Natural killer cell (primary cell): ENCODE results near the gene DLGAP5. TPM values are rescaled to one million over a fixed set of nuclear protein-coding genes. Genes with fewer than 3 reads are reported as not detected.

Experiments
- ATAC-seq, 3 donors: fragments of 150-1000 bp in 2 of 3; fragments of 200-7000 bp in 1 of 3; cut with Tn5 transposase; 1 replicate in 1 of 3; 2 replicates in 2 of 3; pipeline ENCODE4 v1.10.0; 2021; ENCODE audit warnings: mild to moderate bottlenecking in 2 of 3, moderate library complexity in 2 of 3
- DNase-seq, 2 donors: peaks; one replicate each; pipeline versions ENCODE4 v3.0.0 to v3.0.0-alpha.2; 2013 to 2021; ENCODE audit warnings: mixed read lengths in 1 of 2
- H3K27ac ChIP-seq: one replicate; pipeline ENCODE4 v1.5.1; 2013; ENCODE audit warnings: mild to moderate bottlenecking, low read length
- H3K27me3 ChIP-seq: one replicate; pipeline ENCODE4 v1.6.1; 2013; ENCODE audit warnings: low read length; ENCODE audit not compliant: control insufficient read depth, insufficient read depth
- H3K36me3 ChIP-seq: one replicate; pipeline ENCODE4 v1.6.1; 2013; ENCODE audit warnings: low read length; ENCODE audit not compliant: control insufficient read depth, insufficient read depth
- H3K4me1 ChIP-seq: one replicate; pipeline ENCODE4 v1.6.1; 2013; ENCODE audit warnings: low read length; ENCODE audit not compliant: control insufficient read depth, insufficient read depth
- H3K4me3 ChIP-seq: one replicate; pipeline ENCODE4 v1.5.1; 2013; ENCODE audit warnings: low read length
- H3K9me3 ChIP-seq: one replicate; pipeline ENCODE4 v1.6.1; 2013; ENCODE audit warnings: low read length; ENCODE audit not compliant: control insufficient read depth, insufficient read depth
- H3K27ac Mint-ChIP-seq, 2 donors: one replicate each; pipeline ENCODE4 v1.8.0; 2022; ENCODE audit warnings: mild to moderate bottlenecking in 2 of 2, mixed read lengths in 2 of 2, moderate library complexity in 1 of 2
- H3K27me3 Mint-ChIP-seq, 2 donors: one replicate each; pipeline ENCODE4 v1.8.0; 2022; ENCODE audit warnings: low read depth in 2 of 2, mixed read lengths in 2 of 2
- H3K36me3 Mint-ChIP-seq: one replicate; pipeline ENCODE4 v1.8.0; 2022; ENCODE audit warnings: mixed read lengths
- H3K4me1 Mint-ChIP-seq, 2 donors: one replicate each; pipeline ENCODE4 v1.8.0; 2022; ENCODE audit warnings: mixed read lengths in 2 of 2
- H3K4me3 Mint-ChIP-seq: one replicate; pipeline ENCODE4 v1.8.0; 2022; ENCODE audit warnings: mild to moderate bottlenecking, moderate library complexity, mixed read lengths
- H3K9me3 Mint-ChIP-seq, 2 donors: one replicate each; pipeline ENCODE4 v1.8.0; 2022; ENCODE audit warnings: mixed read lengths in 2 of 2
- WGBS: methylation state at CpG from one replicate; pipeline ENCODE4 v1.1.7; 2013; ENCODE audit warnings: missing lambda C conversion rate; ENCODE audit not compliant: insufficient coverage; 5-methylcytosine and 5-hydroxymethylcytosine counted together
- intact Hi-C: fragments of 100-400 bp; cut with micrococcal nuclease; formaldehyde crosslinking; loops from one replicate; pipeline ENCODE4 v1.14.2; 2022
- total RNA-seq, 4 donors: library from RNA; stranded (reverse); fragments of 120-200 nt in 1 of 4; gene quantifications; one replicate each; pipeline versions ENCODE4 v1.2.3 to v1.2.4, GENCODE V29; 2013 to 2022
- TF ChIP-seq, protein P1 (sequence below): fragments of 200-600 bp; IDR thresholded peaks from one replicate; pipeline ENCODE4 v1.8.0; 2022; ENCODE audit warnings: antibody characterized with exemption

Gene DLGAP5
- total RNA-seq, 3 donors from 2014 or later (not counting 1 experiment from before 2014, with no cell fraction given): 0.15 to 1.9 (median 0.54) TPM

GRCh38 chr14:55201219-55202101 lies 10.1 kb upstream of the DLGAP5 start:
- no peaks in the 10 kb centered on the region for H3K4me1 ChIP-seq
- no peak overlapping the region for H3K4me3 Mint-ChIP-seq
- DNase-seq (no peak), ATAC-seq (no peak)
- 97% methylated on average over 15 of the region's 17 CpGs for whole genome bisulfite sequencing
- intact Hi-C loops: no loop called here
- no peak overlapping the region for H3K4me3 ChIP-seq
- no peaks in the 10 kb centered on the region for H3K4me1 Mint-ChIP-seq
- no peaks in the 10 kb centered on the region for H3K9me3 ChIP-seq
- TF ChIP-seq, protein P1, sequence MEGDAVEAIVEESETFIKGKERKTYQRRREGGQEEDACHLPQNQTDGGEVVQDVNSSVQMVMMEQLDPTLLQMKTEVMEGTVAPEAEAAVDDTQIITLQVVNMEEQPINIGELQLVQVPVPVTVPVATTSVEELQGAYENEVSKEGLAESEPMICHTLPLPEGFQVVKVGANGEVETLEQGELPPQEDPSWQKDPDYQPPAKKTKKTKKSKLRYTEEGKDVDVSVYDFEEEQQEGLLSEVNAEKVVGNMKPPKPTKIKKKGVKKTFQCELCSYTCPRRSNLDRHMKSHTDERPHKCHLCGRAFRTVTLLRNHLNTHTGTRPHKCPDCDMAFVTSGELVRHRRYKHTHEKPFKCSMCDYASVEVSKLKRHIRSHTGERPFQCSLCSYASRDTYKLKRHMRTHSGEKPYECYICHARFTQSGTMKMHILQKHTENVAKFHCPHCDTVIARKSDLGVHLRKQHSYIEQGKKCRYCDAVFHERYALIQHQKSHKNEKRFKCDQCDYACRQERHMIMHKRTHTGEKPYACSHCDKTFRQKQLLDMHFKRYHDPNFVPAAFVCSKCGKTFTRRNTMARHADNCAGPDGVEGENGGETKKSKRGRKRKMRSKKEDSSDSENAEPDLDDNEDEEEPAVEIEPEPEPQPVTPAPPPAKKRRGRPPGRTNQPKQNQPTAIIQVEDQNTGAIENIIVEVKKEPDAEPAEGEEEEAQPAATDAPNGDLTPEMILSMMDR: no peak
- peaks cover 0 to 8% of the 10 kb centered on the region in 2 donors for H3K27me3 Mint-ChIP-seq
- H3K27ac Mint-ChIP-seq: no peak overlapping the region
- no peaks in the 10 kb centered on the region for H3K36me3 Mint-ChIP-seq
- no peaks in the 10 kb centered on the region for H3K9me3 Mint-ChIP-seq
- H3K36me3 ChIP-seq: no peaks in the 10 kb centered on the region
- H3K27ac ChIP-seq: no peak overlapping the region
- no peaks in the 10 kb centered on the region for H3K27me3 ChIP-seq

GRCh38 chr14:55200651-55201050 lies 9.3 kb upstream of the DLGAP5 start:
- TF ChIP-seq, protein P1: no peak
- H3K9me3 ChIP-seq: no peaks in the 10 kb centered on the region
- ATAC-seq (no peak), DNase-seq (no peak)
- no peaks in the 10 kb centered on the region for H3K36me3 Mint-ChIP-seq
- no peaks in the 10 kb centered on the region for H3K27me3 ChIP-seq
- H3K4me1 Mint-ChIP-seq: no peaks in the 10 kb centered on the region
- no peak overlapping the region for H3K4me3 ChIP-seq
- no peaks in the 10 kb centered on the region for H3K9me3 Mint-ChIP-seq
- H3K27me3 Mint-ChIP-seq: peaks cover 0 to 8% of the 10 kb centered on the region in 2 donors
- intact Hi-C loops: no loop called here
- no peak overlapping the region for H3K27ac Mint-ChIP-seq
- H3K36me3 ChIP-seq: no peaks in the 10 kb centered on the region
- no peak overlapping the region for H3K27ac ChIP-seq
- 98% methylated on average over 3 of the region's 3 CpGs for WGBS
- no peaks in the 10 kb centered on the region for H3K4me1 ChIP-seq
- no peak overlapping the region for H3K4me3 Mint-ChIP-seq

- no peaks in the 10 kb centered on the region for H3K4me1 Mint-ChIP-seq
- ATAC-seq (no peak), DNase-seq (no peak)
- intact Hi-C loops: no loop called here
- no peak overlapping the region for H3K27ac Mint-ChIP-seq
- no peaks in the 10 kb centered on the region for H3K9me3 Mint-ChIP-seq
- H3K4me3 Mint-ChIP-seq: no peak overlapping the region
- no peaks in the 10 kb centered on the region for H3K36me3 ChIP-seq
- no peak overlapping the region for H3K27ac ChIP-seq
- peaks cover 0 to 8% of the 10 kb centered on the region in 2 donors for H3K27me3 Mint-ChIP-seq
- no peak overlapping the region for H3K4me3 ChIP-seq
- H3K27me3 ChIP-seq: no peaks in the 10 kb centered on the region
- TF ChIP-seq, protein P1: no peak
- WGBS: 91% methylated on average over 2 of the region's 2 CpGs
- H3K4me1 ChIP-seq: no peaks in the 10 kb centered on the region
- H3K9me3 ChIP-seq: no peaks in the 10 kb centered on the region
- no peaks in the 10 kb centered on the region for H3K36me3 Mint-ChIP-seq
Observed at GRCh38 chr14:55198749-55199148, 7.4 kb upstream of the DLGAP5 start.
